ENCODE measurements around the gene SETD1B. TPM values are rescaled to one million over a fixed set of nuclear protein-coding genes. Genes with fewer than 3 reads are reported as not detected.

Gene SETD1B
- total RNA-seq, 1 donor: 5.0 TPM

- no peak for TF ChIP-seq CTCF (IDR thresholded peaks at IDR 0.05; ENCODE audit: insufficient read depth, low read length)
- H3K4me3 ChIP-seq (ENCODE audit: low read depth, low read length): no peak overlapping the region
- no peak for DNase-seq (ENCODE audit: low read depth)
These were observed 24.5 kb downstream of the SETD1B start for GRCh38 chr12:121828306-121828705.

- DNase-seq (ENCODE audit: low read depth): no peak
- H3K4me3 ChIP-seq (ENCODE audit: low read depth, low read length): no peak overlapping the region
- TF ChIP-seq CTCF (IDR thresholded peaks at IDR 0.05; ENCODE audit: insufficient read depth, low read length): no peak
These were observed 25.0 kb downstream of the SETD1B start for GRCh38 chr12:121828826-121829225.

GRCh38 chr12:121829250-121829918 lies 25.6 kb downstream of the SETD1B start:
- no peak for DNase-seq (ENCODE audit: low read depth)
- TF ChIP-seq CTCF (IDR thresholded peaks at IDR 0.05; ENCODE audit: insufficient read depth, low read length): no peak
- no peak overlapping the region for H3K4me3 ChIP-seq (ENCODE audit: low read depth, low read length)

- no peak overlapping the region for H3K4me3 ChIP-seq (ENCODE audit: low read depth, low read length)
- no peak for DNase-seq (ENCODE audit: low read depth)
- TF ChIP-seq CTCF (IDR thresholded peaks at IDR 0.05; ENCODE audit: insufficient read depth, low read length): no peak
These were observed 26.3 kb downstream of the SETD1B start for GRCh38 chr12:121830134-121830533.

GRCh38 chr12:121830588-121831265 lies 26.9 kb downstream of the SETD1B start:
- H3K4me3 ChIP-seq (ENCODE audit: low read depth, low read length): no peak overlapping the region
- no peak for TF ChIP-seq CTCF (IDR thresholded peaks at IDR 0.05; ENCODE audit: insufficient read depth, low read length)
- no peak for DNase-seq (ENCODE audit: low read depth)

GRCh38 chr12:121831571-121832245 lies 27.9 kb downstream of the SETD1B start:
- no peak for TF ChIP-seq CTCF (IDR thresholded peaks at IDR 0.05; ENCODE audit: insufficient read depth, low read length)
- H3K4me3 ChIP-seq (ENCODE audit: low read depth, low read length): no peak overlapping the region
- DNase-seq (ENCODE audit: low read depth): no peak

Data from fibroblast of the aortic adventitia (primary cell).